BE2C (cell line): ENCODE measurements around the gene LINS1.

Source experiments
- DNase-seq: peaks from one replicate; pipeline ENCODE4 v3.0.0-alpha.2; 2020
- H3K27me3 ChIP-seq: fragments of 250-450 bp; sonication (Bioruptor Pico); 2 replicates; pipeline ENCODE4 v1.5.1; 2020; ENCODE audit warnings: mild to moderate bottlenecking
- H3K36me3 ChIP-seq: fragments of 250-450 bp; sonication (Bioruptor Pico); 2 replicates; pipeline ENCODE4 v1.5.1; 2020; ENCODE audit warnings: mild to moderate bottlenecking
- H3K4me1 ChIP-seq: fragments of 250-450 bp; sonication (Bioruptor Pico); 2 replicates; pipeline ENCODE4 v1.5.1; 2020
- H3K4me3 ChIP-seq: 2 replicates; pipeline ENCODE4 v1.5.1; 2011; ENCODE audit warnings: low read depth, low read length
- H3K9me3 ChIP-seq: fragments of 250-450 bp; sonication (Bioruptor Pico); 2 replicates; pipeline ENCODE4 v1.5.1; 2020
- CTCF ChIP-seq: IDR thresholded peaks from 2 replicates; pipeline ENCODE4 v1.5.1; 2012; ENCODE audit warnings: mild to moderate bottlenecking, low read depth, low read length

The LINS1 gene

GRCh38 chr15:100544338-100544841 lies 57.6 kb downstream of the LINS1 start:
- no peak for DNase-seq

GRCh38 chr15:100542290-100542689 lies 59.7 kb downstream of the LINS1 start:
- no peaks in the 10 kb centered on the region for H3K36me3 ChIP-seq
- H3K4me1 ChIP-seq = peaks cover 8% of the 10 kb centered on the region; the same call in 1 of the 2 replicates
- H3K4me3 ChIP-seq = no peak overlapping the region
- H3K27me3 ChIP-seq = no peaks in the 10 kb centered on the region
- no peak for TF ChIP-seq CTCF
- H3K9me3 ChIP-seq = no peaks in the 10 kb centered on the region
- DNase-seq = no peak

More at GRCh38 chr15:100544338-100544841, 57.6 kb downstream of the LINS1 start:
- TF ChIP-seq CTCF = no peak
- Histone ChIP-seq H3K4me3 (no peak overlapping the region), H3K36me3 (no peaks in the 10 kb centered on the region), H3K4me1 (peaks cover 8% of the 10 kb centered on the region; the same call in 1 of the 2 replicates), H3K27me3 (no peaks in the 10 kb centered on the region), H3K9me3 (no peaks in the 10 kb centered on the region)

GRCh38 chr15:100537331-100537730 lies 64.7 kb downstream of the LINS1 start:
- H3K9me3 ChIP-seq = no peaks in the 10 kb centered on the region
- H3K27me3 ChIP-seq = no peaks in the 10 kb centered on the region
- no peak overlapping the region for H3K4me3 ChIP-seq
- no peaks in the 10 kb centered on the region for H3K36me3 ChIP-seq
- no peak for DNase-seq
- 0 out of 2 replicates have a peak, but pooled peaks cover 5% of the 10 kb centered on the region for H3K4me1 ChIP-seq
- no peak for TF ChIP-seq CTCF

GRCh38 chr15:100536733-100537132 lies 65.3 kb downstream of the LINS1 start:
- H3K27me3 ChIP-seq = no peaks in the 10 kb centered on the region
- no peak overlapping the region for H3K4me3 ChIP-seq
- H3K36me3 ChIP-seq = no peaks in the 10 kb centered on the region
- TF ChIP-seq CTCF = no peak
- no peak for DNase-seq
- H3K9me3 ChIP-seq = no peaks in the 10 kb centered on the region
- H3K4me1 ChIP-seq = 0 out of 2 replicates have a peak, but pooled peaks cover 5% of the 10 kb centered on the region

- H3K27me3 ChIP-seq = no peaks in the 10 kb centered on the region
- H3K4me3 ChIP-seq = no peak overlapping the region
- H3K4me1 ChIP-seq = no peaks in the 10 kb centered on the region
- no peaks in the 10 kb centered on the region for H3K9me3 ChIP-seq
- H3K36me3 ChIP-seq = no peaks in the 10 kb centered on the region
- no peak for DNase-seq
- no peak for TF ChIP-seq CTCF
These were observed 68.1 kb downstream of the LINS1 start for GRCh38 chr15:100533886-100534285.

- Histone ChIP-seq H3K36me3 (no peaks in the 10 kb centered on the region), H3K27me3 (no peaks in the 10 kb centered on the region), H3K4me3 (no peak overlapping the region), H3K4me1 (no peaks in the 10 kb centered on the region), H3K9me3 (no peaks in the 10 kb centered on the region)
- DNase-seq = no peak
- no peak for TF ChIP-seq CTCF
These were observed 70.1 kb downstream of the LINS1 start for GRCh38 chr15:100531823-100532327.
